Karpas-422 (cell line): Measurements from ENCODE around the gene DSE. TPM values are rescaled to one million over a fixed set of nuclear protein-coding genes. Genes with fewer than 3 reads are reported as not detected.
"Not testable (repeated sequence)": the region's sequence is repeated elsewhere in the genome, so short reads cannot be mapped to it uniquely, and the experiment has no call there.

Experiments
- DNase-seq: peaks from one replicate; pipeline ENCODE4 v3.0.0-alpha.2; 2015
- H2AFZ ChIP-seq: fragments of 200-600 bp; sonication (generic); 2 replicates; pipeline ENCODE4 v1.6.1; 2014; ENCODE audit warnings: antibody characterized with exemption, low read length, mixed read lengths
- H3K27ac ChIP-seq: fragments of 200-600 bp; sonication (generic); 2 replicates; pipeline ENCODE4 v1.5.1; 2014; ENCODE audit warnings: mild to moderate bottlenecking, low read length, moderate library complexity
- H3K27me3 ChIP-seq: fragments of 200-600 bp; sonication (generic); 2 replicates; pipeline ENCODE4 v1.6.1; 2014; ENCODE audit warnings: low read length, mixed read lengths
- H3K36me3 ChIP-seq: fragments of 200-600 bp; sonication (generic); 2 replicates; pipeline ENCODE4 v1.6.1; 2014; ENCODE audit warnings: low read length, mixed read lengths; ENCODE audit not compliant: insufficient read depth
- H3K4me1 ChIP-seq: fragments of 200-600 bp; sonication (generic); 2 replicates; pipeline ENCODE4 v1.6.1; 2014; ENCODE audit warnings: mild to moderate bottlenecking, low read length, mixed read lengths
- H3K4me2 ChIP-seq: fragments of 200-600 bp; sonication (generic); 2 replicates; pipeline ENCODE4 v1.6.1; 2014; ENCODE audit warnings: low read length, low read depth, mild to moderate bottlenecking; ENCODE audit not compliant: poor library complexity, severe bottlenecking
- H3K4me3 ChIP-seq: fragments of 200-600 bp; sonication (generic); 2 replicates; pipeline ENCODE4 v1.5.1; 2014; ENCODE audit warnings: mild to moderate bottlenecking, antibody characterized with exemption, low read length, mixed read lengths
- H3K79me2 ChIP-seq: fragments of 200-600 bp; sonication (generic); 2 replicates; pipeline ENCODE4 v1.6.1; 2014; ENCODE audit warnings: mild to moderate bottlenecking, low read length, mixed read lengths
- H3K9ac ChIP-seq: fragments of 200-600 bp; sonication (generic); 2 replicates; pipeline ENCODE4 v1.6.0; 2014; ENCODE audit warnings: low read length
- H3K9me2 ChIP-seq: fragments of 200-600 bp; sonication (generic), shearing (Covaris generic); replicated peaks from 2 replicates; pipeline ENCODE4 v1.6.0; 2014; ENCODE audit warnings: mild to moderate bottlenecking, low read length, moderate library complexity; ENCODE audit not compliant: insufficient read depth
- H3K9me3 ChIP-seq: fragments of 300-700, 200-600 bp; sonication (generic); 2 replicates; pipeline ENCODE4 v1.6.1; 2014; ENCODE audit warnings: low read length, mixed read lengths
- H4K20me1 ChIP-seq: fragments of 200-600 bp; sonication (generic); 2 replicates; pipeline ENCODE4 v1.6.1; 2014; ENCODE audit warnings: mild to moderate bottlenecking, antibody characterized with exemption, low read length, low read depth; ENCODE audit not compliant: insufficient read depth
- total RNA-seq: library from RNA; depleted of rRNA; stranded (reverse); fragments of >200 nt; shearing (Covaris generic); gene quantifications from 2 replicates; pipeline ENCODE4 v1.2.3, GENCODE V29; 2014; ENCODE audit warnings: low replicate concordance

DSE gene
- total RNA-seq, 1 experiment from 2014 or later, result 7.5 TPM

DNA sequence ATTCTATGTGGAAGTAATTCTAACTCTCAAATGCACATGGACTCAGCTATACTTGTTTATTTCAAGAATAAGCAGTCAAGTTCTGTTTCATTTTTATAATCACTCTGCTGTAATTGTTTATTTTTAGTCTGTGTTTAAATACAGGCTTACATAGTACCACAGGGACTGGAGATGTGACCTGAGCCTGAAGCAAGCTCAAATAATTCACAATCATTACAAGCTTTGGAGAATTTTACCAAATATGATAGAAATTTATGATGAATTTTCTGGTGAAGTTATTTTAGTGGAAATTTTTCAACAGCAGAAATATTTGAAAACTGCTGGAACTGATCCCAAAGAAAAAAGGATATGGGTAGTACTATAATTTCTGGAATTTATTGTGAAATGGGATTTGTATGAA lies 41.6 kb upstream of the DSE start:
- Histone ChIP-seq H3K79me2 (no peaks in the 10 kb centered on the region), H3K27me3 (no peaks in the 10 kb centered on the region), H3K27ac (no peak overlapping the region), H3K4me2 (no peak overlapping the region), H2AFZ (no peak overlapping the region), H3K9ac (no peak overlapping the region), H3K4me1 (no peaks in the 10 kb centered on the region), H3K36me3 (no peaks in the 10 kb centered on the region), H3K4me3 (no peak overlapping the region), H4K20me1 (no peaks in the 10 kb centered on the region), H3K9me3 (no peaks in the 10 kb centered on the region), H3K9me2 (no peaks in the 10 kb centered on the region)
- no peak for DNase-seq

DNA sequence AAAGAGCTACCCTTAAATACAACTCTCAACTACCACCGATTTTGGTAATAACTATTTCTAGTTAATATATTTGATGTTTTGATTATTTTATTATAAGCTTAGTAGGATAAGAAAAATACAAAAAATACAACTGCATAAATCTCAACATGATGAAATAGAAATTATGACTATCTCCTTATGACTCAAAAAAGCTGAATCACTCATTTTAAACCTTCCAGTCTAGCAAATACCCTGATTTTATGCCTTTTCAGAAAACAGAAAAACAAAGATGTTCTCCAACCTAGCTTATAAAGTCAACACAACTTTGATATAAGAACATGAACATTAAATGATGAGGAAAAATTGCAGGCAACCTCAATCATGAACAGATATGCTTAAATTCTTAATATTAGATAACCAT lies 40.2 kb upstream of the DSE start:
- H3K4me1 ChIP-seq, result no peaks in the 10 kb centered on the region
- H3K9me3 ChIP-seq, result no peaks in the 10 kb centered on the region
- H3K4me3 ChIP-seq, result no peak overlapping the region
- no peaks in the 10 kb centered on the region for H3K9me2 ChIP-seq
- no peak overlapping the region for H3K27ac ChIP-seq
- no peaks in the 10 kb centered on the region for H3K36me3 ChIP-seq
- no peaks in the 10 kb centered on the region for H3K27me3 ChIP-seq
- no peak overlapping the region for H3K9ac ChIP-seq
- no peak overlapping the region for H2AFZ ChIP-seq
- no peak overlapping the region for H3K4me2 ChIP-seq
- no peak for DNase-seq
- H3K79me2 ChIP-seq, result no peaks in the 10 kb centered on the region
- H4K20me1 ChIP-seq, result no peaks in the 10 kb centered on the region

DNA sequence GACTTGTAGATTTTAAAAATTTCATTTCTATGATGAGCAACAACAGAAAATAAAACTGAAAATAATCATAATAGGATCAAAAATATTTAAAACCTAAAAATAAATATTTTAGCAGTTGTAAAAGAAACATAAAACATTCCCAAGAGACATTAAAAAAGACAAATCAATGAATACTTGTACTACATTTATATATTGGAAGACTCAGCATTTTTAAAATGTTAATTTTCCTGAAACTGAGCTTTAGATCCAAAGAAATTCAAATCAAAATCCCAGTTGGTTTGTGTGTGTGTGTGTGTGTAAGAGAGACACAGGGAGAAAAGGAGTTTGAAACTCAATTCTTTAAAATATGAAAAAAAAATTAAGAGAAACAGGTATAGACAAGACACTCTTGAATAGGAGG lies 38.7 kb upstream of the DSE start:
- Histone ChIP-seq H2AFZ (no peak overlapping the region), H3K36me3 (no peaks in the 10 kb centered on the region), H3K4me1 (no peaks in the 10 kb centered on the region), H4K20me1 (no peaks in the 10 kb centered on the region), H3K9me2 (no peaks in the 10 kb centered on the region), H3K9ac (no peak overlapping the region), H3K4me2 (no peak overlapping the region), H3K27ac (no peak overlapping the region), H3K4me3 (no peak overlapping the region), H3K9me3 (no peaks in the 10 kb centered on the region), H3K79me2 (no peaks in the 10 kb centered on the region), H3K27me3 (no peaks in the 10 kb centered on the region)
- DNase-seq, result no peak

DNA sequence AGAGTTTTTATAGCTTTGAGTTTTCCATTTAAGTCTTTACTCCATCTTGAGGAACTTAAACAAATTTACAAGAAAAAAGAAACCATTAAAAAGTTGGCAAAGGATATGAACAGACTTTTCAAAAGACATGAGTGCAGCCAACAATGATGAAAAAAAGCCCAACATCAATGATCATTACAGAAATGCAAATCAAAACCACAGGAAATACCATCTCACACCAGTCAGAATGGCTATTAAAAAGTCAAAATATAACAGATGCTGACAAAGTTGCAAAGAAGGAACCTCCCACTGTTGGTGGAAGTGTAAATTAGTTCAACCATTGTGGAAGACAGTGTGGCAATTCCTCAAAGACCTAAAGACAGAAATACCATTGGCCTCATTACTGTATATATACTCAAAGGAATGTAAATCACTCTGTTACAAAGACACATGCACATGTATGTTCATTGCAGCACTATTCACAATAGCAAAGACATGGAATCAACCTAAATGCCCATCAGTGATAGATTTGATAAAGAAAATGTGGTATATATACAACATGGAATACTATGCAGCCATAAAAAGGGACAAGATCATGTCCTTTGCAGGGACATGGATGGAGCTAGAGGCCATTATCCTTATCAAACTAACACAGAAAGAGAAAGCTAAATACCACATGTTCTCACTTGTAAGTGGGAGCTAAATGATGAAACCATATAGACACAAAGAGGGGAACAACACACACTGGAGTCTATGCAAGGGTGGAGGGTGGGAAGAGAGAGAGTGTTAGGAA lies 35.9 kb upstream of the DSE start:
- DNase-seq, H3K4me3 ChIP-seq, H3K4me2 ChIP-seq, H2AFZ ChIP-seq, H3K9ac ChIP-seq, H4K20me1 ChIP-seq, H3K9me3 ChIP-seq, H3K27me3 ChIP-seq, H3K79me2 ChIP-seq, H3K27ac ChIP-seq, H3K4me1 ChIP-seq, H3K36me3 ChIP-seq, H3K9me2 ChIP-seq: not testable (repeated sequence)

DNA sequence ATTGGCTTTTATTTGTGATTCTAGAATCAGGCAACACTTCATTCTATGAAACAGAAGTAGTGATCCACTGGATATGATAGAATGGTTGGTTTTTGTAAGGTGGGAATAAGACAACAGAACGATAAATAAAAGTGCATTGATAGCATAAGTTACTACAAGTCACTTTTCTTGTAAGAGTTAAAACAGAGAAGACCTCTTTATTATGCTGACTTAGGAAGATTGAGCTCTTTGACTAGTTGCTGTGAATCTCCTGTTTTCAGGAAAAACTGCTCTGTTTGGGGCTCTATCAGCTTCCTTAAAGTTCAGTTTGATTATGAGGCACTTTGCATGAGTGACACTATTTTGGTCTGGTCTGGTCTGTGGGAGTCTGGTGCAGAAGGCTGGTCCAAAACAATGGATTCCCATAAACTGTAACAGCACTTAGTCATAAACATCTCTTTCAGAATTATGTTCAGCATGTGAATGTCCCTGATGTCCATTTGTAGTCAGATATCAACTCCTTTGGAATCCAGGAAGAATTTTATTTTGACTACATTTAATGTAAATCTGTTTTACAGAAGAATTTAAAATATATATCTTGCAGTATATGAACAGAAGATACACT lies 35.0 kb upstream of the DSE start:
- H2AFZ ChIP-seq, result no peak overlapping the region
- no peaks in the 10 kb centered on the region for H3K79me2 ChIP-seq
- H3K9me2 ChIP-seq, result no peaks in the 10 kb centered on the region
- H3K27ac ChIP-seq, result no peak overlapping the region
- H4K20me1 ChIP-seq, result no peaks in the 10 kb centered on the region
- no peaks in the 10 kb centered on the region for H3K36me3 ChIP-seq
- H3K9ac ChIP-seq, result no peak overlapping the region
- H3K9me3 ChIP-seq, result no peaks in the 10 kb centered on the region
- H3K4me2 ChIP-seq, result no peak overlapping the region
- H3K27me3 ChIP-seq, result no peaks in the 10 kb centered on the region
- H3K4me3 ChIP-seq, result no peak overlapping the region
- DNase-seq, result no peak
- no peaks in the 10 kb centered on the region for H3K4me1 ChIP-seq

DNA sequence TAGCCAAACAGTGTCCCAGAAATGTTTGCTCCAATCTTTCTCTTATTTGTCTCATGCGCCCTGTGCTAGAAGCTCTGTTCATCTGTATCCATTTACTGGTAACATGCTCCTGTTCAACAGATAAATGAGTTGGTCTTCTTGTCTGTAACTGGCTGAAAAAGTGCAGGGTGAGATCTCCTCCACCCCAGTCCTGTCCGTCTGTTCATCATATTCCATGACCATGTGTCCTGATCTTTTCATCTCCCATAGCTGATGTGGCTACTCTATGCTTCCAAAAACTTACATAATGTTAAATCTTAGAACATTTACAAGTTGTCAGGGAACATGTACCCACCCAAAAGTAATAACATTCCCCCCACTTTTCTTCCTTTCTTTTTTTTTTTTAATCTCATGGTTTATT lies 31.8 kb upstream of the DSE start:
- no peaks in the 10 kb centered on the region for H3K36me3 ChIP-seq
- H3K4me1 ChIP-seq, result no peaks in the 10 kb centered on the region
- no peaks in the 10 kb centered on the region for H4K20me1 ChIP-seq
- no peaks in the 10 kb centered on the region for H3K9me3 ChIP-seq
- no peak overlapping the region for H3K9ac ChIP-seq
- no peaks in the 10 kb centered on the region for H3K9me2 ChIP-seq
- no peaks in the 10 kb centered on the region for H3K79me2 ChIP-seq
- no peak for DNase-seq
- no peak overlapping the region for H2AFZ ChIP-seq
- H3K4me3 ChIP-seq, result no peak overlapping the region
- no peak overlapping the region for H3K27ac ChIP-seq
- no peaks in the 10 kb centered on the region for H3K27me3 ChIP-seq
- H3K4me2 ChIP-seq, result no peak overlapping the region

DNA sequence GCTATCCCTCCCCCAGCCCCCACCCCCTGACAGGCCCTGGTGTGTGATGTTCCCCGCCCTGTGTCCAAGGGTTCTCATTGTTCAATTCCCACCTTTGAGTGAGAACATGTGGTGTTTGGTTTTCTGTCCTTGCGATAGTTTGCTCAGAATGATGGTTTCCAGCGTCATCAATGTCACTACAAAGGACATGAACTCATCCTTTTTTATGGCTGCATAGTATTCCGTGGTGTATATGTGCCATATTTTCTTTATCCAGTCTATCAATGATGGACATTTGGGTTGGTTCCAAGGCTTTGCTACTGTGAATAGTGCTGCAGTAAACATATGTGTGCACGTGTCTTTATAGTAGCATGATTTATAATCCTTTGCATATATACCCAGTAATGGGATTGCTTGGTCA lies 30.1 kb upstream of the DSE start:
- not testable (repeated sequence) for H3K27me3 ChIP-seq, H3K9me2 ChIP-seq, H3K9me3 ChIP-seq, H3K79me2 ChIP-seq, H4K20me1 ChIP-seq, H2AFZ ChIP-seq, H3K4me2 ChIP-seq, H3K4me3 ChIP-seq, DNase-seq, H3K4me1 ChIP-seq, H3K36me3 ChIP-seq, H3K27ac ChIP-seq, H3K9ac ChIP-seq

DNA sequence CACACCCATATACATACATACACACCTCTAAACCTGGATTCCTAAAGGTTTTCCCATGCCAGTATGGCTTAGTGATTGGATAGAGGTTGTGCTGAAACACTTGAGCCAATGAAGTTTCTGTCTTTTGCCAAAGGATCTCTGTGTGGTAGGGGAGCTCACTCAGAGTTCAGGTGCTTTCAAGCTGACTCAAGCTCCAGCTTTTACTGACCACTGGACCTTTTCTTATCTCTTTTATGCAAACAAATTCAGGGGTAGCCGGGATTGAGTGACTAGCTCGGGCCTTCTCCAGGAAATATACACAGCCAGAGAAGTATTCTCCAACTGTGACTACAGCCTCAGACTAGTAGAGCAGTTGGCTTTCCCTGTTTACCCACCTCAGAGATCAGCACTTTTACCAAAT lies 21.5 kb upstream of the DSE start:
- Histone ChIP-seq H3K9me3 (no peaks in the 10 kb centered on the region), H3K4me3 (no peak overlapping the region), H3K27me3 (no peaks in the 10 kb centered on the region), H2AFZ (no peak overlapping the region), H3K9ac (no peak overlapping the region), H3K79me2 (no peaks in the 10 kb centered on the region), H3K9me2 (no peaks in the 10 kb centered on the region), H3K36me3 (no peaks in the 10 kb centered on the region), H4K20me1 (no peaks in the 10 kb centered on the region), H3K4me1 (no peaks in the 10 kb centered on the region), H3K27ac (no peak overlapping the region), H3K4me2 (no peak overlapping the region)
- no peak for DNase-seq
